HCT116 (cell line): ENCODE measurements around the gene FMN2. TPM values are rescaled to one million over a fixed set of nuclear protein-coding genes. Genes with fewer than 3 reads are reported as not detected.

Source experiments
- ATAC-seq: fragments of 200-7000 bp; cut with Tn5 transposase; 2 replicates; pipeline ENCODE4 v1.9.1; 2020; ENCODE audit warnings: mild to moderate bottlenecking, moderate library complexity
- BruUV-seq: library from RNA; stranded (reverse); fragments of 400-500 nt; replicated peaks from 2 replicates; lab custom pipeline; 2021; lab: Mats Ljungman, UMichigan
- CTCF ChIA-PET: fragments of 300-600 bp; sonication (Branson Sonifier 250); formaldehyde crosslinking; loops from one replicate; lab custom pipeline; 2021; ENCODE audit warnings: antibody characterized with exemption; lab: Charles Lee
- POLR2A ChIA-PET: fragments of 300-600, 350-600 bp; sonication (Branson Sonifier 250); formaldehyde crosslinking; loops from one replicate; lab custom pipeline; 2021; ENCODE audit warnings: antibody characterized with exemption; lab: Charles Lee
- RAD21 ChIA-PET, 2 experiments: fragments of 300-600 bp; sonication (Branson Sonifier 250); formaldehyde crosslinking; loops; one replicate each; lab custom pipeline; 2023; ENCODE audit warnings: low total read pairs in 2 of 2; ENCODE audit not compliant: uncharacterized antibody in 2 of 2, unreplicated experiment in 2 of 2, low non-redundant PET in 1 of 2; lab: Charles Lee
- DNase-seq: peaks from one replicate; pipeline ENCODE4 v3.0.0-alpha.2; 2010; ENCODE audit warnings: low read depth, low spot score
- H2AFZ ChIP-seq: fragments of 200-600 bp; shearing (Covaris generic), sonication (generic); 2 replicates; pipeline ENCODE4 v1.6.1; 2017; ENCODE audit warnings: low read depth, mixed run types, mixed read lengths, antibody characterized with exemption, low read length; ENCODE audit not compliant: poor library complexity, severe bottlenecking
- H3K27ac ChIP-seq: 2 replicates; pipeline ENCODE4 v1.5.1; 2012; ENCODE audit warnings: low read depth, low read length
- H3K27me3 ChIP-seq: fragments of 200-600 bp; sonication (generic); 2 replicates; pipeline ENCODE4 v1.6.1; 2016; ENCODE audit warnings: mixed run types, low read length, mixed read lengths; ENCODE audit not compliant: insufficient read depth
- H3K36me3 ChIP-seq, 2 experiments: fragments of 200-500 bp in 1 of 2; fragments of 200-600 bp in 1 of 2; sonication (Bioruptor generic) in 1 of 2; sonication (generic) in 1 of 2; 2 replicates each; pipeline versions ENCODE4 v1.5.1 to v1.6.1; 2014 to 2016; ENCODE audit warnings: low read length in 2 of 2, inconsistent platforms in 1 of 2, mixed read lengths in 1 of 2, mixed run types in 1 of 2; ENCODE audit not compliant: insufficient read depth in 2 of 2, control insufficient read depth in 1 of 2
- H3K4me1 ChIP-seq, 2 experiments: fragments of 200-600 bp in 1 of 2; sonication (generic) in 1 of 2; 2 replicates each; pipeline versions ENCODE4 v1.5.1 to v1.6.1; 2012 to 2017; ENCODE audit warnings: low read length in 2 of 2, inconsistent platforms in 1 of 2, mild to moderate bottlenecking in 1 of 2, mixed read lengths in 1 of 2, mixed run types in 1 of 2, moderate library complexity in 1 of 2; ENCODE audit not compliant: insufficient read depth in 2 of 2, control insufficient read depth in 1 of 2
- H3K4me2 ChIP-seq: fragments of 200-600 bp; sonication (generic); 2 replicates; pipeline ENCODE4 v1.6.1; 2017; ENCODE audit warnings: mixed run types, low read length, mixed read lengths
- H3K4me3 ChIP-seq, 2 experiments: fragments of 200-600 bp in 1 of 2; sonication (generic) in 1 of 2; replicated peaks in 1 of 2; 2 replicates each; pipeline ENCODE4 v1.5.1; 2011 to 2016; ENCODE audit warnings: low read length in 2 of 2, control low read depth in 1 of 2, low read depth in 1 of 2, mild to moderate bottlenecking in 1 of 2, mixed read lengths in 1 of 2, mixed run types in 1 of 2
- H3K79me2 ChIP-seq: fragments of 200-600 bp; sonication (generic); 2 replicates; pipeline ENCODE4 v1.6.1; 2017; ENCODE audit warnings: mild to moderate bottlenecking, mixed run types, low read length, moderate library complexity, mixed read lengths; ENCODE audit not compliant: insufficient read depth
- H3K9ac ChIP-seq: fragments of 200-600 bp; sonication (generic); 2 replicates; pipeline ENCODE4 v1.6.1; 2016; ENCODE audit warnings: low read length, mixed read lengths
- H3K9me2 ChIP-seq: fragments of 200-600 bp; sonication (generic), shearing (Covaris generic); 2 replicates; pipeline ENCODE4 v1.6.1; 2017; ENCODE audit warnings: mixed run types, mild to moderate bottlenecking, moderate library complexity; ENCODE audit not compliant: insufficient read depth
- H3K9me3 ChIP-seq, 2 experiments: fragments of 200-500 bp in 1 of 2; fragments of 200-600 bp in 1 of 2; sonication (Bioruptor generic) in 1 of 2; sonication (generic) in 1 of 2; 2 replicates each; pipeline ENCODE4 v1.6.1; 2014 to 2017; ENCODE audit warnings: low read length in 2 of 2, mixed read lengths in 2 of 2, inconsistent platforms in 1 of 2, low read depth in 1 of 2, mild to moderate bottlenecking in 1 of 2, mixed run types in 1 of 2, moderate library complexity in 1 of 2; ENCODE audit not compliant: control insufficient read depth in 1 of 2, insufficient read depth in 1 of 2
- H4K20me1 ChIP-seq: fragments of 200-600 bp; sonication (generic), shearing (Covaris generic); 2 replicates; pipeline ENCODE4 v1.6.1; 2017; ENCODE audit warnings: mixed run types, mild to moderate bottlenecking, moderate library complexity; ENCODE audit not compliant: insufficient read depth
- CBX3 ChIP-seq: IDR thresholded peaks from 2 replicates; pipeline ENCODE4 v1.6.1; 2012; ENCODE audit warnings: low read depth
- CEBPB ChIP-seq: IDR thresholded peaks from 2 replicates; pipeline ENCODE4 v1.6.1; 2012; ENCODE audit warnings: low read depth
- ELF1 ChIP-seq: IDR thresholded peaks from 2 replicates; pipeline ENCODE4 v1.6.1; 2012; ENCODE audit warnings: low read depth, borderline replicate concordance
- EZH2 ChIP-seq: fragments of 200-600 bp; sonication (generic); IDR thresholded peaks from 2 replicates; pipeline ENCODE4 v1.6.1; 2017; ENCODE audit warnings: antibody characterized with exemption, mixed run types
- EZH2phosphoT487 ChIP-seq: fragments of 200-600 bp; IDR thresholded peaks from 2 replicates; pipeline ENCODE4 v1.6.1; 2018; ENCODE audit warnings: antibody characterized with exemption, borderline replicate concordance
- FOSL1 ChIP-seq: IDR thresholded peaks from 2 replicates; pipeline ENCODE4 v1.6.1; 2012; ENCODE audit warnings: low read depth
- POLR2A ChIP-seq: IDR thresholded peaks from 2 replicates; pipeline ENCODE4 v1.7.0; 2011; ENCODE audit warnings: borderline replicate concordance; ENCODE audit not compliant: insufficient read depth, insufficient read length; ENCODE audit errors: extremely low read depth
- SIN3A ChIP-seq: IDR thresholded peaks from 2 replicates; pipeline ENCODE4 v1.6.1; 2012; ENCODE audit warnings: low read depth
- SRF ChIP-seq: IDR thresholded peaks from 2 replicates; pipeline ENCODE4 v1.6.1; 2012; ENCODE audit warnings: low read depth
- TCF7L2 ChIP-seq: IDR thresholded peaks from 2 replicates; pipeline ENCODE4 v1.7.0; 2011; ENCODE audit warnings: borderline replicate concordance, inconsistent platforms; ENCODE audit not compliant: insufficient read depth, insufficient read length; ENCODE audit errors: extremely low read depth
- YY1 ChIP-seq: IDR thresholded peaks from 2 replicates; pipeline ENCODE4 v1.6.1; 2011; ENCODE audit warnings: low read length, low read depth, moderate library complexity, mild to moderate bottlenecking; ENCODE audit not compliant: insufficient replicate concordance; ENCODE audit errors: extremely low read depth
- ZFX ChIP-seq: fragments of 450-650 bp; IDR thresholded peaks from 2 replicates; pipeline ENCODE4 v1.6.1; 2017
- ZNF274 ChIP-seq: fragments of 200-500 bp; sonication (Bioruptor generic); IDR thresholded peaks from 2 replicates; pipeline ENCODE4 v1.6.1; 2014; ENCODE audit warnings: mild to moderate bottlenecking, low read depth, low read length, inconsistent platforms
- intact Hi-C: fragments of 100-400 bp; cut with micrococcal nuclease; formaldehyde crosslinking; loops from 2 replicates; pipeline ENCODE4 v1.10.0; 2022
- total RNA-seq: library from RNA; stranded (reverse); gene quantifications from one replicate; pipeline ENCODE4 v1.2.1, GENCODE V29; 2021; ENCODE audit not compliant: unreplicated experiment
- TF ChIP-seq, protein P1 (sequence below), 3 experiments: fragments of 200-600 bp in 1 of 3; sonication (generic) in 1 of 3; IDR thresholded peaks in 2 of 3; conservative IDR thresholded peaks in 1 of 3; 2 replicates each; pipeline ENCODE4 v1.5.1; 2012 to 2017; ENCODE audit warnings: low read depth in 2 of 3, low read length in 2 of 3, antibody characterized with exemption in 1 of 3, borderline replicate concordance in 1 of 3, control low read depth in 1 of 3, mild to moderate bottlenecking in 1 of 3, mixed read lengths in 1 of 3, mixed run types in 1 of 3, moderate library complexity in 1 of 3; ENCODE audit not compliant: insufficient read depth in 1 of 3
- TF ChIP-seq, protein P2 (sequence below): IDR thresholded peaks from 2 replicates; pipeline ENCODE4 v1.6.1; 2012

Gene FMN2
- total RNA-seq, 1 experiment from 2014 or later, result not detected

DNA sequence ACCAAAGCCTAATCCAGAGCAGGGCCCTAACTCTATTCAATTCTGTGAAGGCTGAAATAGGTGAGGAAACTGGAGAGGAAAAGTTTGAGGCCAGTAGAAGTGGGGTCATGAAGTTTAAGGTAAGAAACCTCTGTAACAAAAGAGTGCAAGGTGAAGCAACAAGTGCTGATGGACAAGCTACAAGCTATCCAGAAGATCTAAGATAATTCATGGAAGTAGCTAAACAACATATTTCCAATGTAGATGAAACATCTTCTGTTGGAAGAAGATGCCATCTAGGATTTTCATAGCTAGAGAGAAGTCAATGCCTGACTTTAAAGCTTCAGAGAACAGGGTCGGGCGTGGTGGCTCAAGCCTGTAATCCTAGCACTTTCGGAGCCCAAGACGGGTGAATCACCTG is 302.7 kb downstream of the FMN2 start (continued):
- TF ChIP-seq FOSL1, result no peak
- TF ChIP-seq ZFX, result no peak
- TF ChIP-seq TCF7L2, result no peak
- no peak for TF ChIP-seq POLR2A
- TF ChIP-seq CEBPB, result no peak
- TF ChIP-seq ZNF274, result no peak
- TF ChIP-seq ELF1, result no peak

DNA sequence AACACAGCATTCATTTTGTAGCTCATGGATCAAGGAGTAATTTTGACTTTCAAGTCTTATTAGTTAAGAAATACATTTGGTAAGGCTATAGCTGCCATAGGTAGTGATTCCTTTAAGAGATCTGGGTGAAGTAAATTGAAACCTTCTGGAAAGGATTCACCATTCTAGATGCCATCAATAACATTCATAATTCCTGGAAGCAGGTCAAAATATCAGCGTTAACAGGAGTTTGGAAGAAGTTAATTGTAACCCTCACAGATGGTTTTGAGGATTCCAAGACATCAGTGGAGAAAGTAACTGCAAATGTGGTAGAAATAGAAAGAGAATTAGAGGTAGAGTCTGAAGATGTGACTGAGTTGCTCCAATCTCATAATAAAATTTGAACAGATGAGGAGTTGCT is 303.7 kb downstream of the FMN2 start:
- Histone ChIP-seq H3K9me2 (no peaks in the 10 kb centered on the region), H3K27me3 (no peaks in the 10 kb centered on the region), H3K9me3 (peaks cover 6 to 16% of the 10 kb centered on the region in 2 experiments; a peak in 2 of 4 replicates), H3K9ac (no peak overlapping the region), H4K20me1 (no peaks in the 10 kb centered on the region), H3K27ac (no peak overlapping the region), H3K4me2 (no peak overlapping the region), H3K36me3 (no peaks in the 10 kb centered on the region), H3K79me2 (no peaks in the 10 kb centered on the region), H3K4me1 (no peaks in the 10 kb centered on the region), H2AFZ (no peak overlapping the region), H3K4me3 (no peak overlapping the region)
- DNase-seq (no peak), ATAC-seq (no peak)
- TF ChIP-seq TCF7L2 (no peak), CBX3 (no peak), YY1 (no peak), ZFX (no peak), EZH2 (no peak), CEBPB (no peak), SIN3A (no peak), EZH2phosphoT487 (no peak), SRF (no peak)
- TF ChIP-seq, protein P1, sequence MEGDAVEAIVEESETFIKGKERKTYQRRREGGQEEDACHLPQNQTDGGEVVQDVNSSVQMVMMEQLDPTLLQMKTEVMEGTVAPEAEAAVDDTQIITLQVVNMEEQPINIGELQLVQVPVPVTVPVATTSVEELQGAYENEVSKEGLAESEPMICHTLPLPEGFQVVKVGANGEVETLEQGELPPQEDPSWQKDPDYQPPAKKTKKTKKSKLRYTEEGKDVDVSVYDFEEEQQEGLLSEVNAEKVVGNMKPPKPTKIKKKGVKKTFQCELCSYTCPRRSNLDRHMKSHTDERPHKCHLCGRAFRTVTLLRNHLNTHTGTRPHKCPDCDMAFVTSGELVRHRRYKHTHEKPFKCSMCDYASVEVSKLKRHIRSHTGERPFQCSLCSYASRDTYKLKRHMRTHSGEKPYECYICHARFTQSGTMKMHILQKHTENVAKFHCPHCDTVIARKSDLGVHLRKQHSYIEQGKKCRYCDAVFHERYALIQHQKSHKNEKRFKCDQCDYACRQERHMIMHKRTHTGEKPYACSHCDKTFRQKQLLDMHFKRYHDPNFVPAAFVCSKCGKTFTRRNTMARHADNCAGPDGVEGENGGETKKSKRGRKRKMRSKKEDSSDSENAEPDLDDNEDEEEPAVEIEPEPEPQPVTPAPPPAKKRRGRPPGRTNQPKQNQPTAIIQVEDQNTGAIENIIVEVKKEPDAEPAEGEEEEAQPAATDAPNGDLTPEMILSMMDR (IDR thresholded peaks at IDR 0.05 in 2 of 3, conservative IDR thresholded peaks at IDR 0.05 in 1 of 3; ENCODE audit: borderline replicate concordance in 1 of 3, insufficient read depth in 1 of 3, low read depth in 2 of 3, low read length in 2 of 3), result no peak
- TF ChIP-seq, protein P2, sequence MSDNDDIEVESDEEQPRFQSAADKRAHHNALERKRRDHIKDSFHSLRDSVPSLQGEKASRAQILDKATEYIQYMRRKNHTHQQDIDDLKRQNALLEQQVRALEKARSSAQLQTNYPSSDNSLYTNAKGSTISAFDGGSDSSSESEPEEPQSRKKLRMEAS, result no peak
- ChIA-PET RAD21 (no interaction called here), POLR2A (no interaction called here), CTCF (no interaction called here)
- intact Hi-C loops, result no loop called here
- BruUV-seq, result no TSS peak
